ENCODE measurements around the gene SCCPDH.

DNA sequence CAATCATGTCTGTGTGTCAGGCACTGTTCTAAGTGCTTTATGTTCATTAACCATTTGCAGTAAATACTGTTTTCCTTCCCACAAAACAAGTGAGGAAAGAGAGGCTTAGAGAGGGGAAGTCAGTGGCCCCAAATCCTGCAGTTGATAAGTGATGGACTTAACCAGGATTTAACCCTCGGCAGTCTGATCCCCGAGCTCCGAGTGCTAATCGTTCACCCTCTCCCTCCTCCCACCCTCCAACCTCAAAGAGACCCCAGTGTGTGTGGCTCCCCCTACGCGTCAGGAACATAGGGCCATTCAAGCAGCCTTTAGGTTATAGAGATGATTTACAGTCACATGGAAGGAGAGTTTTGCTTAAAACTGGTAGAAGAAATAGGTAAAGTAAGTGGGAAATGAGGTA, 47.2 kb downstream of the SCCPDH start:
- TF ChIP-seq, protein P1, sequence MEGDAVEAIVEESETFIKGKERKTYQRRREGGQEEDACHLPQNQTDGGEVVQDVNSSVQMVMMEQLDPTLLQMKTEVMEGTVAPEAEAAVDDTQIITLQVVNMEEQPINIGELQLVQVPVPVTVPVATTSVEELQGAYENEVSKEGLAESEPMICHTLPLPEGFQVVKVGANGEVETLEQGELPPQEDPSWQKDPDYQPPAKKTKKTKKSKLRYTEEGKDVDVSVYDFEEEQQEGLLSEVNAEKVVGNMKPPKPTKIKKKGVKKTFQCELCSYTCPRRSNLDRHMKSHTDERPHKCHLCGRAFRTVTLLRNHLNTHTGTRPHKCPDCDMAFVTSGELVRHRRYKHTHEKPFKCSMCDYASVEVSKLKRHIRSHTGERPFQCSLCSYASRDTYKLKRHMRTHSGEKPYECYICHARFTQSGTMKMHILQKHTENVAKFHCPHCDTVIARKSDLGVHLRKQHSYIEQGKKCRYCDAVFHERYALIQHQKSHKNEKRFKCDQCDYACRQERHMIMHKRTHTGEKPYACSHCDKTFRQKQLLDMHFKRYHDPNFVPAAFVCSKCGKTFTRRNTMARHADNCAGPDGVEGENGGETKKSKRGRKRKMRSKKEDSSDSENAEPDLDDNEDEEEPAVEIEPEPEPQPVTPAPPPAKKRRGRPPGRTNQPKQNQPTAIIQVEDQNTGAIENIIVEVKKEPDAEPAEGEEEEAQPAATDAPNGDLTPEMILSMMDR (conservative IDR thresholded peaks at IDR 0.05), result no peak
- no peak for TF ChIP-seq ZFX (IDR thresholded peaks at IDR 0.05)
